Chondrocyte (in vitro differentiated cells): Measurements from ENCODE around the gene LBX1. TPM values are rescaled to one million over a fixed set of nuclear protein-coding genes. Genes with fewer than 3 reads are reported as not detected.

ENCODE experiments used
- DNase-seq: peaks from one replicate; pipeline ENCODE4 v3.0.0; 2021; ENCODE audit warnings: mixed read lengths, low spot score
- H3K27ac Mint-ChIP-seq: one replicate; pipeline ENCODE4 v1.8.0; 2021; ENCODE audit warnings: mild to moderate bottlenecking, moderate library complexity, mixed read lengths; ENCODE audit not compliant: unreplicated experiment
- H3K27me3 Mint-ChIP-seq: 2 replicates; pipeline ENCODE4 v1.8.0; 2021; ENCODE audit warnings: low read depth, mixed read lengths
- H3K36me3 Mint-ChIP-seq: 2 replicates; pipeline ENCODE4 v1.8.0; 2021; ENCODE audit warnings: low read depth, mixed read lengths
- H3K4me1 Mint-ChIP-seq: 2 replicates; pipeline ENCODE4 v1.8.0; 2021; ENCODE audit warnings: low read depth, mild to moderate bottlenecking, mixed read lengths
- H3K4me3 Mint-ChIP-seq: one replicate; pipeline ENCODE4 v1.8.0; 2021; ENCODE audit warnings: mild to moderate bottlenecking, moderate library complexity, mixed read lengths; ENCODE audit not compliant: unreplicated experiment
- H3K9me3 Mint-ChIP-seq: 2 replicates; pipeline ENCODE4 v1.8.0; 2021; ENCODE audit warnings: low read depth, mixed read lengths
- CTCF ChIP-seq: fragments of 200-600 bp; sonication (generic); IDR thresholded peaks from 2 replicates; pipeline ENCODE4 v1.5.0; 2021; ENCODE audit warnings: antibody characterized with exemption, mild to moderate bottlenecking, moderate library complexity
- total RNA-seq: library from RNA; stranded (reverse); gene quantifications from 3 replicates; pipeline ENCODE4 v1.2.1, GENCODE V29; 2021

Gene LBX1
- total RNA-seq, 1 donor from 2014 or later = not detected

GRCh38 chr10:101227429-101228152, 1.7 kb downstream of the LBX1 start:
- H3K9me3 Mint-ChIP-seq = no peaks in the 10 kb centered on the region
- peak overlapping the region; percentile 10 for H3K4me3 Mint-ChIP-seq
- no peak overlapping the region for H3K27ac Mint-ChIP-seq
- no peak for DNase-seq
- peaks cover 29% of the 10 kb centered on the region for H3K4me1 Mint-ChIP-seq
- TF ChIP-seq CTCF = no peak
- peaks cover 3% of the 10 kb centered on the region for H3K36me3 Mint-ChIP-seq
- H3K27me3 Mint-ChIP-seq = peaks cover 66% of the 10 kb centered on the region

- peaks cover 3% of the 10 kb centered on the region for H3K36me3 Mint-ChIP-seq
- H3K27ac Mint-ChIP-seq = no peak overlapping the region
- H3K4me1 Mint-ChIP-seq = peaks cover 31% of the 10 kb centered on the region
- no peak for DNase-seq
- H3K9me3 Mint-ChIP-seq = no peaks in the 10 kb centered on the region
- peaks cover 64% of the 10 kb centered on the region for H3K27me3 Mint-ChIP-seq
- TF ChIP-seq CTCF = no peak
- peak overlapping the region; percentile 49 for H3K4me3 Mint-ChIP-seq
Observed at GRCh38 chr10:101226491-101227428, 2.5 kb downstream of the LBX1 start.

- peaks cover 64% of the 10 kb centered on the region for H3K27me3 Mint-ChIP-seq
- peaks cover 31% of the 10 kb centered on the region for H3K4me1 Mint-ChIP-seq
Observed at GRCh38 chr10:101225846-101226421, 3.3 kb downstream of the LBX1 start.

GRCh38 chr10:101224910-101225823, 4.1 kb downstream of the LBX1 start:
- Mint-ChIP-seq H3K9me3 (no peaks in the 10 kb centered on the region), H3K36me3 (peaks cover 3% of the 10 kb centered on the region), H3K27me3 (peaks cover 65% of the 10 kb centered on the region), H3K4me3 (peak overlapping the region; percentile 33), H3K4me1 (peaks cover 31% of the 10 kb centered on the region), H3K27ac (no peak overlapping the region)
- no peak for TF ChIP-seq CTCF
- no peak for DNase-seq

More at GRCh38 chr10:101225846-101226421, 3.3 kb downstream of the LBX1 start:
- Mint-ChIP-seq H3K9me3 (no peaks in the 10 kb centered on the region), H3K36me3 (peaks cover 3% of the 10 kb centered on the region), H3K4me3 (no peak overlapping the region), H3K27ac (no peak overlapping the region)
- no peak for TF ChIP-seq CTCF
- no peak for DNase-seq
